Effector memory CD4-positive, alpha-beta T cell (primary cell): Measurements from ENCODE around the gene SCN2B.

Experiments used
- DNase-seq, 3 donors: peaks; one replicate each; pipeline ENCODE4 v3.0.0-alpha.2; 2020
- H3K27ac ChIP-seq: 2 replicates; pipeline ENCODE4 v1.7.0; 2013; ENCODE audit warnings: mild to moderate bottlenecking, low read length, moderate library complexity; ENCODE audit not compliant: insufficient read depth, poor library complexity, severe bottlenecking
- H3K27me3 ChIP-seq: replicated peaks from 2 replicates; pipeline ENCODE4 v1.7.0; 2013; ENCODE audit warnings: mild to moderate bottlenecking, low read length; ENCODE audit not compliant: insufficient read depth, control insufficient read depth, poor library complexity, severe bottlenecking
- H3K36me3 ChIP-seq: 2 replicates; pipeline ENCODE4 v1.7.0; 2013; ENCODE audit warnings: mild to moderate bottlenecking, low read length, moderate library complexity; ENCODE audit not compliant: control insufficient read depth, insufficient read depth
- H3K4me1 ChIP-seq: 2 replicates; pipeline ENCODE4 v1.7.0; 2013; ENCODE audit warnings: low read length, mild to moderate bottlenecking; ENCODE audit not compliant: control insufficient read depth, insufficient read depth, poor library complexity, severe bottlenecking
- H3K4me3 ChIP-seq: 2 replicates; pipeline ENCODE4 v1.7.0; 2013; ENCODE audit warnings: low read length, low read depth, mild to moderate bottlenecking; ENCODE audit not compliant: insufficient read depth, poor library complexity, severe bottlenecking
- H3K9me3 ChIP-seq: 2 replicates; pipeline ENCODE4 v1.7.0; 2013; ENCODE audit warnings: mild to moderate bottlenecking, low read length, moderate library complexity; ENCODE audit not compliant: control insufficient read depth

SCN2B gene

DNA sequence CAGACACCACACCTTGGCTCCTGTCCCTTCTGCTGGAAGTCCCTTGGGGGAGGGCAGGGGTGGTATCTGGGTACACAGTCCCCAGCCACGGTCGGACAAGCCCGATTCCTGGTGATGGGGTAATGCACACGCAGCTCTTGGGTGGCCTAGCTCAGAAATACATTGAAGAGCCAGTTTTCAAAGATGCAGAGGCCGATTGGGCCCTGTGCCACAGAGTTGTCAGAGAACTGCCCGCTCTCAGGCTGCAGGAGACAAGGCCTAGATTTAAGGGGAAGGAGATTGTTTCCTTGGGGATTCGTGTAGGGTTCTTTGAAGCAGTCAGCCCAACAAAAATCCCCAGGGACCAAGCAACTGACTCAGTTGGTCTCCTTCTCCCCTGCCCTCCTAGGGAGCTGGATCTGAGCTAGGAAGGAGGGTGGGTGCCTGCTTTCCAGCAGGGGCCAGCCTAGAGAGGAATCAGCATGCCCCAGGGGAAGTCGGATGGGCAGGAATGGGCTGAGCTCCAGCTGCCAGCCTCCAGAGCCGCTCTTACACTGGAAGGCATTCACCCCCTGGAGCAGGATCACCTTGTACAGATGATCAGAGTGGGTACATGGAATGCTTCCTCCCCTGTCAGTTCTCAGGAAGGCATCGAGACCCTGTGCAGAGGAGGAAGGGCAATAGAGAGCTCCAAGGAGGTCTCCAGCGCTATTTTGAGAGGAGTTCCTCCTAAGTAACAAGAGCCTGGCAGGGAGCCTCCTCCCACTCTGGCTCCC lies 20.5 kb downstream of the SCN2B start:
- Histone ChIP-seq H3K27me3 (peaks cover 40% of the 10 kb centered on the region), H3K36me3 (no peaks in the 10 kb centered on the region), H3K9me3 (no peaks in the 10 kb centered on the region), H3K27ac (no peak overlapping the region), H3K4me3 (no peak overlapping the region), H3K4me1 (peaks cover 16% of the 10 kb centered on the region)
- no peak for DNase-seq

DNA sequence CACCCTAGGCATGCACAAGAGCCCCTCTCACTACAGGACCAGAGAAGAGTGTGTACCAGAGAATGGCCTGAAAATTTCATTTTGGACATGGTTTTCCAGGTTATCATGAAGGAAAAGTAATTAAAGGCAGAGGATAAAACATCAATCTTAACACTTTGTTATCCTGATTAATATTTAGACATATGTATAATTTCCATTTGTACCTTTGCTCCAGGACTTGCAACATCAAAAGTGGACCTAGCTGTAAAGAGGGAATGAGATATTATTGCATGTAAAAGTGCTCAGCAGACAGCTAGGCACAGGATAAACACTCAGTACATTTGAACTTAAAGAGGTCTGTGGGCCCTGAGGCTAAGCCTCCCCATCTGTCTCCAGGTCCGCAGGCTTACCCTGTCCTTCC lies 21.8 kb downstream of the SCN2B start:
- no peak for DNase-seq
- H3K9me3 ChIP-seq = no peaks in the 10 kb centered on the region
- no peak overlapping the region for H3K27ac ChIP-seq
- peaks cover 40% of the 10 kb centered on the region for H3K27me3 ChIP-seq
- H3K4me1 ChIP-seq = peaks cover 16% of the 10 kb centered on the region
- no peaks in the 10 kb centered on the region for H3K36me3 ChIP-seq
- no peak overlapping the region for H3K4me3 ChIP-seq

DNA sequence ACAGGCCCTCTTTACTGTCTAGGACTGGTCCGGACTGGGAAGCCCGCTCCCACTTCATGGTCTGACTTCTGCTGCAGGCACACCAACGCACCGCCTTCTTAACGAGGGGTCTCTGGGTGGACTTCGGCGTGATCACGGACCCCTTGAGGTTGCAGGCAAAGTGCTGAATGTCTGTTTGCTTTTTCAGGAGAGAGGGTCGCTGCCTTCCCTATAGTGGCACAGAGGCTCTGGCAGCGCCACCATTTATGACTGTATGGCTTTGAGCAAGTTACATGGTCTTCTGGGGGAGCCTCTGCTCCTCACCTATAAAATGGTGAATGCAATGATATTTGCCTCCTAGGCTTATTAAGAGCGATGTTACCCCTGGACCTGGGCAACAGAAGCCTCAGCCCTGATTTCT lies 22.5 kb downstream of the SCN2B start:
- H3K4me1 ChIP-seq = peaks cover 16% of the 10 kb centered on the region
- H3K9me3 ChIP-seq = no peaks in the 10 kb centered on the region
- H3K27me3 ChIP-seq = peaks cover 40% of the 10 kb centered on the region
- no peak overlapping the region for H3K27ac ChIP-seq
- no peaks in the 10 kb centered on the region for H3K36me3 ChIP-seq
- DNase-seq = no peak
- no peak overlapping the region for H3K4me3 ChIP-seq

DNA sequence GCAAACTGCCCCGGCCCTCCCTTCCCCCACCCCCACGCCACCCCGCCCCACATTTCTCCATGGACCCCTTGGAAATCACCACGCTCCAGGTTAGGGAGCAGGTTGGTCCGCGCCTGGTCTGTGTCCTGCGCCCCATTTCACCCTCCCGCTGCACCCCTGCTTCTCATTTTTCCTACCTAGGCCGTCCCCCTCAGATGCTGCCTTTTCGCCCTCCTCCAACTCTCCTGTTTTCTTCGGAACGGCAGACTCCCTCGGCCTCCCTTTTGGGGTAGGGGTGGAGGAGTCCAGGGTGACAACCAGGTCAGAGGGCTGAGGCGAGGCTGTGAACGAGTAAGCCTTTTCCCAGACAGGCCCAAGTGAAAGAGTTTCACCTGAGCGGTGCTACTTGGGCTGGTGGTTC lies 22.9 kb downstream of the SCN2B start:
- Histone ChIP-seq H3K9me3 (no peaks in the 10 kb centered on the region), H3K27ac (no peak overlapping the region), H3K36me3 (no peaks in the 10 kb centered on the region), H3K27me3 (peaks cover 40% of the 10 kb centered on the region), H3K4me1 (peaks cover 16% of the 10 kb centered on the region), H3K4me3 (no peak overlapping the region)
- no peak for DNase-seq

DNA sequence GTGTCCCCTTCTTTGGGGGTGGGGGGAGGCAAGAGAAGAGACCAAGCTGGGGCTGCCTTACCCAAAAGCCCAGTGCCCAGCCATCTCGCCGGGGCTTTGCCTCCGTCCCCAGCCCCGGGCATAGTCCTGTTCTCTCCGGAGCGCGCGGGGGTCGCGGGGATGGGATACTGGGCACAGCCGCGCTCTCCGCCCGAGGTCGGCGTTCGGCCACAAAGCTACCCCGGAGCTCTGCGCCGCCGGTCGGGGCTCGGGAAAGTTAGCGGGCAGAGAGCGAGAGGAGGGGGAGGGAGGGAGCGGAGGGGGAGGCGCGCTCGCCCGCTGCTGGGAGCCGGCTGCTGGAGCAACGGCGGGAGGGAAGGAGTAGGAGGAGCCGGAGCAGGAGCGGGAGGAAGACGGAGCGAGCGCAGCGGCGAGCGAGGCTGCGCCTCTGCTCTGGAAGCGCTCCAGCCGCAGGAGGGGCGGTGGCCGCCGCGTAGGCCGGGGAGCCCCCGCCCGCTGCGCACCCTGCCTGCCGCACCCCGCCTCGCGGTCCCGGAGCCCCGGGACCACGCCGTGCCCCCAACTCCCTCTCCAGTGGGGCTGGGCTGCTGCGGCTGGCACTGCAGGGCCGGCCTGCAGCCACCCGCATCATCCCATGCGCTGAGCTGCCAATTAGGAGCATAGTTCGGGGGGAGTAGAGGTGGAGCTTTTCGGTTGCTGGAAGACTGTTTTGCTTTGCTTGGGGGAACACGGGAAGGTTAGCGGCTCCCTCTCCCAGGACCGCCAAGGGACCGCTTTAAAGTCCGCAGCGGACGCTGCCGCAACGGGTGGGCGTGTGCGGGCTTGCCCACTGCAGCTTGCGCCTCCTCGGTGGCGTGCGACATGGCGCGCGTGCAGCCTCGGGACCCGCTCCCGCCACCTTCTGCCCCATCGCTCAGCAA lies 23.6 kb downstream of the SCN2B start, which contains the start of gene SCN4B:
Gene SCN4B, minus strand, starts transcription at position 272 of the 920 bp plus-strand sequence. Its CDS starts 150 bp downstream, at position 122.
- Histone ChIP-seq H3K4me1 (peaks cover 16% of the 10 kb centered on the region), H3K27ac (no peak within 1 kb of the TSS), H3K4me3 (peak within 1 kb of the TSS; percentile 55), H3K27me3 (peaks cover 40% of the 10 kb centered on the region), H3K9me3 (no peaks in the 10 kb centered on the region), H3K36me3 (no peaks in the 10 kb centered on the region)
- no peak for DNase-seq

DNA sequence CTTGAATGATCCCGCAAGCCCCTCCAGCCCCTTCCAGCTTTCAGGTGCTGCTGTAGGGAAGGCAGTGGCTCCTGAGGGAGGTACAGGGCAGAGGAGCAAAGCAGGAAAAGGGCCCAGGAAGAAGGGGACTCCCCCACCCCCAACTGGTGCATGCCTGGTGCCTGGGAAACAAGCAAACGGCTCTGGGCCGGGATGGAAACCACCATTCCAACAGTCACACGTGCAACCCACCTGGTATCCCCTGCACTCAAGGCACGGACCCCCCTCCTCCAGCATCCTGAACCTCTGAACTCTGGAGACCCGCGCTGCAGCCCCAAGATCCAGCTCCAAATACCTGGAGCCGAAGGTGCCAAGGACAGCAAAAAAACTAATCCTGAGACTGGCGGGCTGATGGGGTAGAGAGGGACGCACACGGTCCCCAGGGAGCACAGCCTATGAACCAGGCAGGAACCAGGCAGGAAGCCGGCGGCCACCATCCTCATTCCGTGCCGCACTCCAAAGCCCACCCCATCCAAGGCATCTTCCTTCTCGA lies 24.4 kb downstream of the SCN2B start:
- DNase-seq = no peak
- Histone ChIP-seq H3K27me3 (peaks cover 39% of the 10 kb centered on the region), H3K36me3 (no peaks in the 10 kb centered on the region), H3K27ac (no peak overlapping the region), H3K4me3 (peak overlapping the region; percentile 55), H3K9me3 (no peaks in the 10 kb centered on the region), H3K4me1 (peaks cover 16% of the 10 kb centered on the region)

DNA sequence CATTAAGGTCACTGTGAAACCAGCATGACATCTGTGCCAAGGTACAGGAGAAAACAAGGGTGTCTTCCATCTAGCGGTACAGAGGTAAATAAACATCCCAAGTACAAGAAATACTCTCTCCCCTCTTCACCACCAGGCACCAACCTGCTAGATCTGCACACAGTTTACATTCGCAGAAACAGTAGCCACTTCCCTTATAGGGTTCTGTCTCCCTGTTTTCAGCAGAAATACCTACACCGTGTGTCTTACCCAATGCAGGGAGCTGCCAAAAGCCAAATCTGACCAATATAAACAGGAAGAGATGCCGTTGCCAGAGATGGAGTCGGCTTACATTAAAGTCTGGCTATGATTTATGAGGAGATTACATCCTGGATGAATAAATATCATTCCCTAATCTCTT lies 25.0 kb downstream of the SCN2B start:
- no peak for DNase-seq
- H3K36me3 ChIP-seq = no peaks in the 10 kb centered on the region
- H3K27me3 ChIP-seq = peaks cover 32% of the 10 kb centered on the region
- H3K4me1 ChIP-seq = peaks cover 13% of the 10 kb centered on the region
- H3K4me3 ChIP-seq = no peak overlapping the region
- H3K27ac ChIP-seq = no peak overlapping the region
- no peaks in the 10 kb centered on the region for H3K9me3 ChIP-seq

DNA sequence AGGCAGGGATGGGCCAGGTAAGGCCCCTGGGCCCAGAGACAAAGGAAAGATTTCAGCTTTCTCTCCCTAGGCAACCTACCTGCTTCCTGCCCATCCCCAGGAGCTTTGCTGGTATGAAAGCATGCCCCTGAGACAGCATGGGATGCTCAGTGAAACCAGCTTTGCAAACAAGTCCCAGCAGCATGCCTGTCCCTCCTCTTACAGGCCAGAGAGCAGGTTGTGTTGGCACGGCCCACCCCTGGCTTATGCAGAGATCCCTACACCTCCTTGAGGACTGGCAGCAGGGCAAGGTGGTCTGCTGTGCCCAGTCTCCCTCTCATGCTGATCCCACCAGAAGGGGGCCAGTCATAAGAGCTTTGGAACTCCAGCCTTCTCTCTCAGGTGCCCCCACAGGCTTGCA lies 26.9 kb downstream of the SCN2B start:
- no peak overlapping the region for H3K4me3 ChIP-seq
- peaks cover 20% of the 10 kb centered on the region for H3K4me1 ChIP-seq
- no peaks in the 10 kb centered on the region for H3K9me3 ChIP-seq
- H3K27me3 ChIP-seq = peaks cover 38% of the 10 kb centered on the region
- DNase-seq = no peak
- H3K27ac ChIP-seq = no peak overlapping the region
- H3K36me3 ChIP-seq = no peaks in the 10 kb centered on the region

DNA sequence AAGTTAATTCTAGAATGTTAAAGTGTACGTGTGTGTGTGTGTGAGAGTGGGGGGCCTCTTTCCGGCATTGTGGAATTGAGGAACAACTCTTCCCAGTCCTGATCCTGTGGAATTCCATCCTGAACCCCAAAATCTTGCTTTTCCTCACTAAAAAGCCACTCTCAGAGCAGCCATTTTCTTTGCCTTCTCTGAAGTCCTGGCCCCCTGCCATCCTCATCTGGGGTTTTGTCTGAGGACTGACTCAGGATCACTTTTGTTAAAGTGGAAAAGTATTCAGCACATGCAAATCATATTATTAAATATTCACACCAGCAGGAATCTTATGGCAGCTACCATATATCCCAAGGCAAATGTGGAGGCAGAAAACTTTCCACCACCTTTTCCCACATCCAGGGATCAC lies 27.6 kb downstream of the SCN2B start:
- Histone ChIP-seq H3K4me3 (no peak overlapping the region), H3K27ac (no peak overlapping the region), H3K27me3 (peaks cover 33% of the 10 kb centered on the region), H3K4me1 (peaks cover 20% of the 10 kb centered on the region), H3K36me3 (no peaks in the 10 kb centered on the region), H3K9me3 (no peaks in the 10 kb centered on the region)
- DNase-seq = no peak

DNA sequence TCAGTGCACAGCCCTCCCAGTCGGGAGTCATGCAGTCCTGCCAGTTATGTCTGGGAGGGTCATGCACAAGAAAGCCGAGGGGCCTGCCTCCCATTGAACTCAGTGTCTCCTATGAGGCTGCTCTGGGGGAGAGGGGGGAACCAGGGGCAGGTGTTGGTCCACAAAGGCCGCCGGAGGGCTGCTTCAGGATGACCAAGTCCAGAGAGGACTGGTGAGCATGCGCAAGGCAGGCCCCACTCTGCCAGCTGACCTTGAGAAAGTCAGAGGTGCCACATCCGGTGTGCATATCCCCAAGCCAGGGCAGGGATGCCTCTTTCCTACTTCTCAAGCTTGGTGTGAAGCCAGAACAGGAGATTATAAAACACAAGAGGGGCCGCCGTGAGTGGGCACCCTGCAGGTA lies 28.2 kb downstream of the SCN2B start:
- Histone ChIP-seq H3K4me1 (peaks cover 17% of the 10 kb centered on the region), H3K27ac (no peak overlapping the region), H3K36me3 (no peaks in the 10 kb centered on the region), H3K27me3 (peaks cover 27% of the 10 kb centered on the region), H3K9me3 (no peaks in the 10 kb centered on the region), H3K4me3 (no peak overlapping the region)
- DNase-seq = no peak
